K562 (cell line): Measurements from ENCODE around the gene PCP4L1. TPM values are rescaled to one million over a fixed set of nuclear protein-coding genes. Genes with fewer than 3 reads are reported as not detected.

Experiments used
- CREBBP ChIP-seq: IDR thresholded peaks from one replicate; pipeline ENCODE4 v1.6.1; 2012; ENCODE audit warnings: low read depth, mild to moderate bottlenecking, control low read depth, inconsistent platforms, low read length
- DEAF1 ChIP-seq: fragments of 450-650 bp; formaldehyde crosslinking; IDR thresholded peaks from 2 replicates; pipeline ENCODE4 v1.4.0; 2020; ENCODE audit warnings: mild to moderate bottlenecking, moderate library complexity
- HES1 ChIP-seq: fragments of 450-650 bp; IDR thresholded peaks from 2 replicates; pipeline ENCODE4 v1.6.1; 2016; ENCODE audit warnings: low read depth, mild to moderate bottlenecking, moderate library complexity
- MTF1 ChIP-seq: fragments of 250-450 bp; sonication (Bioruptor Pico); IDR thresholded peaks from 2 replicates; pipeline ENCODE4 v1.9.0; 2021; ENCODE audit warnings: moderate library complexity, mild to moderate bottlenecking, inconsistent platforms, borderline replicate concordance
- NR1H2 ChIP-seq: sonication (generic); formaldehyde crosslinking; IDR thresholded peaks from 2 replicates; pipeline ENCODE4 v1.4.0; 2020; ENCODE audit warnings: mild to moderate bottlenecking, missing genetic modification reagents
- POLR2H ChIP-seq: IDR thresholded peaks from 2 replicates; pipeline ENCODE4 v1.6.1; 2016; ENCODE audit warnings: missing genetic modification characterization, low read depth, mild to moderate bottlenecking, control low read depth, missing compliant biosample characterization, moderate library complexity
- SNRNP70 ChIP-seq: fragments of 200-400 bp; formaldehyde crosslinking; optimal IDR thresholded peaks from 2 replicates; pipeline ENCODE3; 2017; ENCODE audit warnings: low read depth, low read length
- ZNF143 ChIP-seq: sonication (generic); formaldehyde crosslinking; IDR thresholded peaks from 2 replicates; pipeline ENCODE4 v1.9.0; 2022; ENCODE audit warnings: mild to moderate bottlenecking, missing genetic modification reagents
- ZNF146 ChIP-seq: IDR thresholded peaks from one replicate; pipeline ENCODE4 v1.6.1; 2018; ENCODE audit warnings: missing compliant biosample characterization; ENCODE audit not compliant: unreplicated experiment
- ZNF217 ChIP-seq: sonication (generic); formaldehyde crosslinking; IDR thresholded peaks from 2 replicates; pipeline ENCODE4 v1.8.0; 2022; ENCODE audit warnings: mild to moderate bottlenecking, missing genetic modification reagents
- ZNF316 ChIP-seq: fragments of 450-650 bp; IDR thresholded peaks from 2 replicates; pipeline ENCODE4 v1.6.1; 2016
- ZNF780A ChIP-seq: fragments of 250-450 bp; sonication (Bioruptor Pico); IDR thresholded peaks from 2 replicates; pipeline ENCODE4 v1.5.0; 2021; ENCODE audit warnings: mild to moderate bottlenecking
- ZSCAN29 ChIP-seq: fragments of 450-650 bp; IDR thresholded peaks from 2 replicates; pipeline ENCODE4 v1.6.1; 2017
- polyA plus RNA-seq, 8 experiments: library from polyadenylated mRNA; depleted of rRNA in 4 of 8; stranded (reverse) in 5 of 8; unstranded in 3 of 8; fragments of >200 nt; fragmentation: Nextera tagmentation in 2 of 8; fragmentation: Illumina TruSeq in 1 of 8; extraction: Ambion mirVana in 2 of 8; extraction: Trizol in 1 of 8; gene quantifications; 2 replicates each; pipeline versions ENCODE4 v1.2.1 to v1.2.3, GENCODE V29; 2011 to 2014; ENCODE audit warnings: inconsistent platforms in 1 of 8, missing spikeins in 1 of 8
- total RNA-seq, 7 experiments: library from RNA; depleted of rRNA in 6 of 7; stranded (reverse); fragments of >200 nt in 6 of 7; fragmentation: Illumina TruSeq in 2 of 7; extraction: Trizol in 2 of 7; gene quantifications; 2 replicates each; pipeline versions ENCODE4 v1.2.1 to v1.2.3, GENCODE V29; 2011 to 2021; ENCODE audit warnings: low replicate concordance in 1 of 7
- TF ChIP-seq, protein P1 (sequence below), 2 experiments: fragments of 450-650 bp; IDR thresholded peaks; 2 replicates each; pipeline ENCODE4 v1.6.1; 2016; ENCODE audit warnings: mild to moderate bottlenecking in 2 of 2, borderline replicate concordance in 1 of 2, low read depth in 1 of 2, moderate library complexity in 1 of 2
- TF ChIP-seq, protein P2 (sequence below): fragments of 250-450 bp; sonication (Bioruptor Pico); IDR thresholded peaks from 2 replicates; pipeline ENCODE4 v1.5.1; 2021; ENCODE audit warnings: mild to moderate bottlenecking

The PCP4L1 gene
- total and polyA plus RNA-seq, 9 of the 15 experiments (the other 6 are each of a cell fraction or from before 2014, with no cell fraction given) = not detected

- TF ChIP-seq ZNF146 (CRISPR knock-in tag) (no peak), ZNF316 (no peak), POLR2H (tag) (no peak; the same call in 1 of the 2 replicates), ZNF143 (no peak), MTF1 (CRISPR knock-in tag) (no peak), HES1 (no peak), DEAF1 (0 out of 2 replicates have a peak, but pooled peaks have one; percentile 22), ZNF780A (no peak), ZNF217 (no peak), CREBBP (no peak), NR1H2 (no peak), SNRNP70 (no peak), ZSCAN29 (no peak)
- TF ChIP-seq, protein P1, sequence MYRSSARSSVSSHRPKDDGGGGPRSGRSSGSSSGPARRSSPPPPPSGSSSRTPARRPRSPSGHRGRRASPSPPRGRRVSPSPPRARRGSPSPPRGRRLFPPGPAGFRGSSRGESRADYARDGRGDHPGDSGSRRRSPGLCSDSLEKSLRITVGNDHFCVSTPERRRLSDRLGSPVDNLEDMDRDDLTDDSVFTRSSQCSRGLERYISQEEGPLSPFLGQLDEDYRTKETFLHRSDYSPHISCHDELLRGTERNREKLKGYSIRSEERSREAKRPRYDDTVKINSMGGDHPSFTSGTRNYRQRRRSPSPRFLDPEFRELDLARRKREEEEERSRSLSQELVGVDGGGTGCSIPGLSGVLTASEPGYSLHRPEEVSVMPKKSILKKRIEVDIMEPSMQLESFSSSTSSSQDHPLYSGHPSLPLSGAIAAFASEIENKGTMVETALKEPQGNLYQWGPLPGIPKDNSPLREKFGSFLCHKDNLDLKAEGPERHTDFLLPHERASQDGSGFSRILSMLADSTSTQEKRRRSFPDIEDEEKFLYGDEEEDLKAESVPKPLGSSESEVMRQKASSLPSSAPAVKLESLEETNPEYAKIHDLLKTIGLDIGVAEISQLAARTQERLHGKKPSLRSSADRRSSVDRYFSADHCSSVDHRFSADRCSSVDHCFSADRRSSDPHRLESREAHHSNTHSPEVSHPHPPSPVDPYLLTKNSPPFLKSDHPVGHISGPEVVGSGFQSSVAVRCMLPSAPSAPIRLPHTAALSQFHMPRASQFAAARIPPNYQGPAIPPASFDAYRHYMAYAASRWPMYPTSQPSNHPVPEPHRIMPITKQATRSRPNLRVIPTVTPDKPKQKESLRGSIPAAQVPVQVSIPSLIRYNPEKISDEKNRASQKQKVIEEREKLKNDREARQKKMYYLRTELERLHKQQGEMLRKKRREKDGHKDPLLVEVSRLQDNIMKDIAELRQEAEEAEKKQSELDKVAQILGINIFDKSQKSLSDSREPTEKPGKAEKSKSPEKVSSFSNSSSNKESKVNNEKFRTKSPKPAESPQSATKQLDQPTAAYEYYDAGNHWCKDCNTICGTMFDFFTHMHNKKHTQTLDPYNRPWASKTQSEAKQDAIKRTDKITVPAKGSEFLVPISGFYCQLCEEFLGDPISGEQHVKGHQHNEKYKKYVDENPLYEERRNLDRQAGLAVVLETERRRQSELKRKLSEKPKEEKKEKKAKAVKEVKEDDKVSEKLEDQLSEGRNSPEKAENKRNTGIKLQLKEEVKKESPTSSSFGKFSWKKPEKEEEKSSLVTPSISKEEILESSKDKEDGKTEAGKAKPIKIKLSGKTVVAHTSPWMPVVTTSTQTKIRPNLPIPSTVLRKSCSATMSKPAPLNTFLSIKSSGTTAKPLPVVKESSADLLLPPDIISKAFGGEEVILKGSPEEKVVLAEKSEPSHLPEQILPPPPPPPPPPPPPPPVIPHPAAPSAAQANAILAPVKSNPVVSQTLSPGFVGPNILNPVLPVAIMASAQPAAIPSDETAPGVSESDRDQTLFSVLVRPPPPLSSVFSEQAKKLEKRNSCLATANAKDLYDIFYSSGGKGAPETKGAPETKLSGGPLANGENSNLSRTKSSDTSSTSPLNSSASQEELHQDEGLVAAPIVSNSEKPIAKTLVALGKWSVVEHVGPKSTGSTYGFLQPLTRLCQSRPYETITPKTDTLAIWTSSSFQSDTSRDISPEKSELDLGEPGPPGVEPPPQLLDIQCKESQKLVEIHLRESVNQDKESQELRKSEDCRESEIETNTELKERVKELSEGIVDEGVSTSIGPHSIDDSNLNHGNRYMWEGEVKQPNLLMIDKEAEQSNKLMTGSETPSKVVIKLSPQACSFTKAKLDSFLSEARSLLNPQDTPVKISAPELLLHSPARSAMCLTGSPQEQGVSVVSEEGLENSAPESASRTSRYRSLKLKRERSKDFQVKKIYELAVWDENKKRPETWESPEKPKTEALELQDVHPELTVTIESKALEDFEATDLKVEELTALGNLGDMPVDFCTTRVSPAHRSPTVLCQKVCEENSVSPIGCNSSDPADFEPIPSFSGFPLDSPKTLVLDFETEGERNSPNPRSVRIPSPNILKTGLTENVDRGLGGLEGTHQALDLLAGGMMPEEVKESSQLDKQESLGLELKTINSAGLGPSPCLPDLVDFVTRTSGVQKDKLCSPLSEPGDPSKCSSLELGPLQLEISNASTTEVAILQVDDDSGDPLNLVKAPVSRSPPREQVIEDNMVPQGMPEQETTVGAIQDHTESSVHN (IDR thresholded peaks at IDR 0.05; ENCODE audit: borderline replicate concordance in 1 of 2, low read depth in 1 of 2) = no peak
- TF ChIP-seq, protein P2, sequence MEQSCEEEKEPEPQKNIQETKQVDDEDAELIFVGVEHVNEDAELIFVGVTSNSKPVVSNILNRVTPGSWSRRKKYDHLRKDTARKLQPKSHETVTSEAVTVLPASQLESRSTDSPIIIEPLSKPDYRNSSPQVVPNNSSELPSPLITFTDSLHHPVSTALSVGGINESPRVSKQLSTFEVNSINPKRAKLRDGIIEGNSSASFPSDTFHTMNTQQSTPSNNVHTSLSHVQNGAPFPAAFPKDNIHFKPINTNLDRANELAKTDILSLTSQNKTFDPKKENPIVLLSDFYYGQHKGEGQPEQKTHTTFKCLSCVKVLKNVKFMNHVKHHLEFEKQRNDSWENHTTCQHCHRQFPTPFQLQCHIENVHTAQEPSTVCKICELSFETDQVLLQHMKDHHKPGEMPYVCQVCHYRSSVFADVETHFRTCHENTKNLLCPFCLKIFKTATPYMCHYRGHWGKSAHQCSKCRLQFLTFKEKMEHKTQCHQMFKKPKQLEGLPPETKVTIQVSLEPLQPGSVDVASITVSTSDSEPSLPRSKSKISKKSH = no peak
Observed at GRCh38 chr1:161225534-161226319, 32.8 kb upstream of the PCP4L1 start, which contains the start of gene TOMM40L (continued).
